Mesenchymal stem cell (in vitro differentiated cells and primary cell): ENCODE data around the gene DCLK1.
"Not testable (repeated sequence)": the region's sequence is repeated elsewhere in the genome, so short reads cannot be mapped to it uniquely, and the experiment has no call there.

ENCODE experiments used
- DNase-seq: peaks from one replicate; pipeline ENCODE4 v3.0.0-alpha.2; 2013
- H2AFZ ChIP-seq: one replicate; pipeline ENCODE4 v1.6.1; 2013; ENCODE audit warnings: low read depth, mild to moderate bottlenecking, control low read depth, inconsistent platforms, low read length, moderate library complexity
- H2AK5ac ChIP-seq: 2 replicates; pipeline ENCODE4 v1.6.1; 2013; ENCODE audit warnings: low read length, moderate library complexity, mild to moderate bottlenecking, inconsistent platforms; ENCODE audit not compliant: severe bottlenecking
- H2BK120ac ChIP-seq: one replicate; pipeline ENCODE4 v1.6.1; 2013; ENCODE audit warnings: low read depth, mild to moderate bottlenecking, inconsistent platforms, low read length, moderate library complexity
- H2BK12ac ChIP-seq, 2 experiments: one replicate each; pipeline ENCODE4 v1.6.1; 2013; ENCODE audit warnings: inconsistent platforms in 2 of 2, low read length in 2 of 2, mild to moderate bottlenecking in 2 of 2, moderate library complexity in 2 of 2, control low read depth in 1 of 2
- H2BK15ac ChIP-seq: one replicate; pipeline ENCODE4 v1.6.1; 2013; ENCODE audit warnings: mild to moderate bottlenecking, low read depth, inconsistent platforms; ENCODE audit not compliant: poor library complexity, severe bottlenecking
- H2BK5ac ChIP-seq: 2 replicates; pipeline ENCODE4 v1.6.1; 2013; ENCODE audit warnings: low read depth, mild to moderate bottlenecking, low read length, control low read depth, inconsistent platforms; ENCODE audit not compliant: poor library complexity, severe bottlenecking
- H3K14ac ChIP-seq, 2 experiments: one replicate each; pipeline ENCODE4 v1.6.1; 2013; ENCODE audit warnings: inconsistent platforms in 2 of 2, low read length in 2 of 2, control low read depth in 1 of 2, mild to moderate bottlenecking in 1 of 2, moderate library complexity in 1 of 2
- H3K18ac ChIP-seq, 2 experiments: one replicate each; pipeline ENCODE4 v1.6.1; 2013; ENCODE audit warnings: inconsistent platforms in 2 of 2, low read length in 2 of 2, control low read depth in 1 of 2, low read depth in 1 of 2, mild to moderate bottlenecking in 1 of 2
- H3K23ac ChIP-seq, 2 experiments: one replicate each; pipeline ENCODE4 v1.6.1; 2013; ENCODE audit warnings: inconsistent platforms in 2 of 2, low read length in 2 of 2, mild to moderate bottlenecking in 2 of 2, moderate library complexity in 2 of 2, control low read depth in 1 of 2
- H3K27ac ChIP-seq: 2 replicates; pipeline ENCODE4 v1.5.1; 2013; ENCODE audit warnings: mild to moderate bottlenecking, moderate library complexity, low read length, control low read depth, inconsistent platforms; ENCODE audit not compliant: poor library complexity, severe bottlenecking
- H3K27me3 ChIP-seq, 2 experiments: 2 replicates each; pipeline versions ENCODE4 v1.6.1 to v1.7.0; 2013; ENCODE audit warnings: low read length in 2 of 2, mild to moderate bottlenecking in 2 of 2, moderate library complexity in 2 of 2, control low read depth in 1 of 2, inconsistent platforms in 1 of 2; ENCODE audit not compliant: control insufficient read depth in 1 of 2, insufficient read depth in 1 of 2
- H3K36me3 ChIP-seq, 2 experiments: 2 replicates each; pipeline versions ENCODE4 v1.6.1 to v1.7.0; 2013; ENCODE audit warnings: low read length in 2 of 2, control low read depth in 1 of 2, inconsistent platforms in 1 of 2, low read depth in 1 of 2, mild to moderate bottlenecking in 1 of 2; ENCODE audit not compliant: insufficient read depth in 2 of 2, control insufficient read depth in 1 of 2
- H3K4ac ChIP-seq, 2 experiments: one replicate each; pipeline ENCODE4 v1.6.1; 2013; ENCODE audit warnings: inconsistent platforms in 2 of 2, low read length in 2 of 2, mild to moderate bottlenecking in 2 of 2, moderate library complexity in 2 of 2, control low read depth in 1 of 2, low read depth in 1 of 2
- H3K4me1 ChIP-seq: 2 replicates; pipeline ENCODE4 v1.6.1; 2013; ENCODE audit warnings: low read depth, low read length, control low read depth; ENCODE audit not compliant: control insufficient read depth, insufficient read depth
- H3K4me2 ChIP-seq: 2 replicates; pipeline ENCODE4 v1.6.1; 2013; ENCODE audit warnings: low read length, mild to moderate bottlenecking, inconsistent platforms; ENCODE audit not compliant: poor library complexity, severe bottlenecking
- H3K4me3 ChIP-seq, 2 experiments: 2 replicates each; pipeline versions ENCODE4 v1.5.1 to v1.7.0; 2013; ENCODE audit warnings: low read length in 2 of 2, mild to moderate bottlenecking in 2 of 2, control low read depth in 1 of 2, low read depth in 1 of 2; ENCODE audit not compliant: insufficient read depth in 1 of 2
- H3K79me1 ChIP-seq: replicated peaks from 2 replicates; pipeline ENCODE4 v1.6.1; 2013; ENCODE audit warnings: mild to moderate bottlenecking, control low read depth, low read length, inconsistent platforms; ENCODE audit not compliant: poor library complexity, severe bottlenecking
- H3K9ac ChIP-seq: 2 replicates; pipeline ENCODE4 v1.7.0; 2013; ENCODE audit warnings: mild to moderate bottlenecking, low read length, moderate library complexity
- H3K9me3 ChIP-seq: 2 replicates; pipeline ENCODE4 v1.7.0; 2013; ENCODE audit warnings: mild to moderate bottlenecking, low read length; ENCODE audit not compliant: control insufficient read depth
- H4K8ac ChIP-seq: one replicate; pipeline ENCODE4 v1.6.1; 2013; ENCODE audit warnings: inconsistent platforms, mild to moderate bottlenecking, low read length, moderate library complexity
- H4K91ac ChIP-seq: one replicate; pipeline ENCODE4 v1.6.1; 2013; ENCODE audit warnings: mild to moderate bottlenecking, low read length, inconsistent platforms
- WGBS: methylation state at CpG from one replicate; pipeline ENCODE4 v1.1.7; 2013; ENCODE audit warnings: mixed read lengths; 5-methylcytosine and 5-hydroxymethylcytosine counted together

Gene DCLK1

GRCh38 chr13:35984287-35984686 lies 146.9 kb downstream of the DCLK1 start:
- Histone ChIP-seq H2BK15ac (no peak overlapping the region), H3K79me1 (no peaks in the 10 kb centered on the region), H4K91ac (no peak overlapping the region), H3K4me3 (no peak overlapping the region), H3K4me1 (no peaks in the 10 kb centered on the region), H3K9me3 (peaks cover 4% of the 10 kb centered on the region), H3K18ac (no peak overlapping the region), H2BK12ac (no peak overlapping the region), H2AK5ac (no peak overlapping the region), H2BK5ac (no peak overlapping the region), H2BK120ac (no peak overlapping the region), H3K4me2 (no peak overlapping the region), H3K36me3 (no peaks in the 10 kb centered on the region), H3K14ac (no peak overlapping the region), H2AFZ (no peak overlapping the region), H3K23ac (no peak overlapping the region), H3K27me3 (peaks cover 0 to 13% of the 10 kb centered on the region in 2 experiments), H3K9ac (no peak overlapping the region), H3K27ac (no peak overlapping the region), H4K8ac (no peak overlapping the region), H3K4ac (no peak overlapping the region)
- 84% methylated on average over 3 of the region's 3 CpGs for WGBS
- DNase-seq, result no peak

GRCh38 chr13:35983703-35984102 lies 147.5 kb downstream of the DCLK1 start:
- not testable (repeated sequence) for H3K4me3 ChIP-seq, H3K4me1 ChIP-seq, H4K91ac ChIP-seq, H4K8ac ChIP-seq, H3K4ac ChIP-seq, H3K14ac ChIP-seq, H2BK5ac ChIP-seq, H3K4me2 ChIP-seq, H2BK120ac ChIP-seq, DNase-seq, H3K23ac ChIP-seq, H3K27ac ChIP-seq, H3K9ac ChIP-seq, H3K36me3 ChIP-seq, H3K9me3 ChIP-seq, H2BK15ac ChIP-seq, H3K79me1 ChIP-seq, H2BK12ac ChIP-seq, H3K18ac ChIP-seq, H2AFZ ChIP-seq, H2AK5ac ChIP-seq
- 53% methylated on average over 1 of the region's 1 CpG for WGBS
- H3K27me3 ChIP-seq, result peaks cover 0 to 13% of the 10 kb centered on the region in 2 experiments

- WGBS, result no CpG with 5 or more reads among the region's 1 CpG
- H3K18ac ChIP-seq, result no peak overlapping the region
- no peak overlapping the region for H3K23ac ChIP-seq
Measured at GRCh38 chr13:35983206-35983605, 148.0 kb downstream of the DCLK1 start.

DNA sequence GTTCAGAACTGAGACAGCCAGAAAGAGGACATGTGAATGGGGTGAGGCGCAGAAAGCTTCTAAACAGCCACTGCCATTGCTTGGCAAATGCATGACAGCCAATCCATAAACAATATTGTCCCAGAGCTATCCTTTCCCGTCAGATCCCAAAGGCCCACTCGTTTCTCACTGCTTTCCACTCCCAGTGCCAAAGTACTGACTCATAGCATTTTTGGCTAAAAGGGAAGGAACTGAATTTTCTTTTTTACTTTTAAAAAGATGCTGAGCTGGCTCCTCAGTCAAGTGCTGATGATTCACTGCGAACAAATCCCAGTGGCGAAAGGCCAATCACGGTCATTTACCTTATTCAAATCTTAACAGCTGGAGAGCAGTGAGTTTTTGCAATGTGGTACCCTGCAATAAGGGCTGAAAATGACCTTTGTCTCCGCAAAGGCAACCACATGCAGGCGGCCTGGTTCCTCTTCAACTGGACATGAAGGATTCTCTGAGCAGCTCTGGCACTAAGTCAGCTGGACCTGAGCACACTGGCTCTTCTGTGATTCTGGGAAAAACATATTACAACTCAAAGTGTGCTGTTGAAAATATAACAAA lies 151.7 kb downstream of the DCLK1 start:
- DNase-seq, result peak; percentile 11
- H3K4me3 ChIP-seq, result peak overlapping the region in 1 of 2 experiments; percentile 30
- 63% methylated on average over 8 of the region's 8 CpGs for WGBS

More at GRCh38 chr13:35983206-35983605, 148.0 kb downstream of the DCLK1 start:
- no peak overlapping the region for H4K8ac ChIP-seq
- no peak overlapping the region for H3K4me2 ChIP-seq
- H2AFZ ChIP-seq, result no peak overlapping the region
- no peak overlapping the region for H2AK5ac ChIP-seq
- no peak overlapping the region for H2BK5ac ChIP-seq
- H3K27ac ChIP-seq, result no peak overlapping the region
- no peaks in the 10 kb centered on the region for H3K4me1 ChIP-seq
- H2BK120ac ChIP-seq, result no peak overlapping the region
- no peak overlapping the region for H2BK12ac ChIP-seq
- DNase-seq, result no peak
- H3K4me3 ChIP-seq, result no peak overlapping the region
- no peak overlapping the region for H3K4ac ChIP-seq
- H3K27me3 ChIP-seq, result peaks cover 0 to 11% of the 10 kb centered on the region in 2 experiments
- no peaks in the 10 kb centered on the region for H3K36me3 ChIP-seq
- H3K79me1 ChIP-seq, result no peaks in the 10 kb centered on the region
- H3K9ac ChIP-seq, result no peak overlapping the region
- H3K9me3 ChIP-seq, result peaks cover 4% of the 10 kb centered on the region
- no peak overlapping the region for H2BK15ac ChIP-seq
- H4K91ac ChIP-seq, result no peak overlapping the region
- H3K14ac ChIP-seq, result no peak overlapping the region

More for the DNA sequence above, 151.7 kb downstream of the DCLK1 start:
- H4K8ac ChIP-seq, result no peak overlapping the region
- no peak overlapping the region for H3K4ac ChIP-seq
- H3K27me3 ChIP-seq, result peaks cover 0 to 4% of the 10 kb centered on the region in 2 experiments
- peak overlapping the region; percentile 84 for H3K9ac ChIP-seq
- no peaks in the 10 kb centered on the region for H3K79me1 ChIP-seq
- no peak overlapping the region for H2AK5ac ChIP-seq
- peaks cover 4% of the 10 kb centered on the region for H3K9me3 ChIP-seq
- no peak overlapping the region for H3K23ac ChIP-seq
- H2BK120ac ChIP-seq, result no peak overlapping the region
- H3K18ac ChIP-seq, result no peak overlapping the region
- no peak overlapping the region for H2BK5ac ChIP-seq
- no peak overlapping the region for H2BK15ac ChIP-seq
- H2BK12ac ChIP-seq, result no peak overlapping the region
- H2AFZ ChIP-seq, result no peak overlapping the region
- H4K91ac ChIP-seq, result no peak overlapping the region
- no peaks in the 10 kb centered on the region for H3K4me1 ChIP-seq
- no peaks in the 10 kb centered on the region for H3K36me3 ChIP-seq
- H3K14ac ChIP-seq, result no peak overlapping the region
- H3K4me2 ChIP-seq, result no peak overlapping the region
- peak overlapping the region; percentile 10 for H3K27ac ChIP-seq
